Stomach smooth muscle (tissue), 2 donors: ENCODE data around the gene MICA.
A peak's percentile ranks its signal among the peaks of the same experiment; 100 is the strongest.
"Not testable (repeated sequence)": the region's sequence is repeated elsewhere in the genome, so short reads cannot be mapped to it uniquely, and the experiment has no call there.

Source experiments
- H3K27ac ChIP-seq: one replicate; pipeline ENCODE4 v1.7.0; 2013; ENCODE audit warnings: mild to moderate bottlenecking, low read length, inconsistent platforms
- H3K27me3 ChIP-seq, 2 donors: one replicate each; pipeline ENCODE4 v1.7.0; 2013; ENCODE audit warnings: low read length in 2 of 2; ENCODE audit not compliant: insufficient read depth in 2 of 2, control insufficient read depth in 1 of 2
- H3K36me3 ChIP-seq, 2 donors: one replicate each; pipeline ENCODE4 v1.7.0; 2013; ENCODE audit warnings: low read length in 2 of 2; ENCODE audit not compliant: control insufficient read depth in 2 of 2, insufficient read depth in 2 of 2
- H3K4me1 ChIP-seq: one replicate; pipeline ENCODE4 v1.7.0; 2013; ENCODE audit warnings: low read length; ENCODE audit not compliant: control insufficient read depth, insufficient read depth
- H3K4me3 ChIP-seq, 2 donors: one replicate each; pipeline ENCODE4 v1.7.0; 2013; ENCODE audit warnings: low read length in 2 of 2
- H3K9ac ChIP-seq, 2 donors: one replicate each; pipeline ENCODE4 v1.7.0; 2013; ENCODE audit warnings: low read length in 2 of 2, mild to moderate bottlenecking in 1 of 2
- H3K9me3 ChIP-seq, 2 donors: one replicate each; pipeline ENCODE4 v1.7.0; 2013; ENCODE audit warnings: low read length in 2 of 2; ENCODE audit not compliant: control insufficient read depth in 2 of 2
- donor health status: healthy.
- donor health status: Pancreatic carcinoma.

The MICA gene

GRCh38 chr6:31397901-31398525, 5.4 kb upstream of the MICA start:
- no peaks in the 10 kb centered on the region for H3K9me3 ChIP-seq
- no peak overlapping the region for H3K9ac ChIP-seq
- no peaks in the 10 kb centered on the region for H3K27me3 ChIP-seq
- H3K27ac ChIP-seq = no peak overlapping the region
- peaks cover 20% of the 10 kb centered on the region for H3K4me1 ChIP-seq
- H3K36me3 ChIP-seq = no peaks in the 10 kb centered on the region
- H3K4me3 ChIP-seq = no peak overlapping the region

- Histone ChIP-seq H3K4me1 (peaks cover 35% of the 10 kb centered on the region), H3K27me3 (no peaks in the 10 kb centered on the region), H3K4me3 (peak overlapping the region; percentile 86 to 92), H3K9ac (peak overlapping the region; percentile 92 to 94), H3K9me3 (no peaks in the 10 kb centered on the region), H3K27ac (peak overlapping the region; percentile 92), H3K36me3 (no peaks in the 10 kb centered on the region)
These were observed 3.6 kb upstream of the MICA start for GRCh38 chr6:31399589-31400466.

DNA sequence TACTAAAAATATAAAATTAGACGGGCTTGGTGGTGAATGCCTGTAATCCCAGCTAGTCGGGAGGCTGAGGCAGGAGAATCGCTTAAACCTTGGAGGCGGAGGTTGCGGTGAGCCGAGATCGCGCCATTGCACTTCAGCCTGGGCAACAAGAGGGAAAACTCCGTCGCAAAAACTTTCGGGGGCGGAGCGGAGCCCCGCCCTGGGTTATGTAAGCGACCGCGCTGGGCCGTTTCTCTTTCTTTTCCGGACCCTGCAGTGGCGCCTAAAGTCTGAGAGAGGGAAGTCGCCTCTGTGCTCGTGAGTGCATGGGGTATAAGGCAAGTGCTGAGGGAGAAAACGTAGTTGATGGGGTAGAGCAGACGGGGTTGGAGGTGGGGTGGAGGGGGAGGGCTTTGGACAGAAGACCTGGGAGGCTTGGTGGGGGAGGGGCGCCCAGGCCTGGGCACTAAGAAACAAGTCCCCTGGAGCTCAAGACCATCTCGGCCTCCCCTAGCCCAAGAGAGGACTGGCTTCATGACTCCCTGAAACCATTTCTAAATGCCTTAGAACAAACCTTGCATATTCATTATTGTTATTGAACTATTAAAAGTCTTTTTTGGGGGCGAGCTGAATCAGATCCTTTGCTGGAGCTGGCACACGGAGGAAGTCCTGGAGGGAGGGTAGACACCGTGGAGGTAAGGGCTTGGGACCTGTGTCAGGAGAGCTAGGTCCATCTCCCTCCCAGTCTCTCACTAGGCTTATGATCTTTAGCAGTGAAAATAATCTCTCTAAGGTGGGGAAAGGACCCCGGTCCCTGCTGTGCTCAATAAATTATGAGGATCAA, 2.7 kb upstream of the MICA start:
- H3K4me3 ChIP-seq = peak overlapping the region; percentile 86 to 92
- H3K4me1 ChIP-seq = peaks cover 35% of the 10 kb centered on the region
- no peaks in the 10 kb centered on the region for H3K27me3 ChIP-seq

DNA sequence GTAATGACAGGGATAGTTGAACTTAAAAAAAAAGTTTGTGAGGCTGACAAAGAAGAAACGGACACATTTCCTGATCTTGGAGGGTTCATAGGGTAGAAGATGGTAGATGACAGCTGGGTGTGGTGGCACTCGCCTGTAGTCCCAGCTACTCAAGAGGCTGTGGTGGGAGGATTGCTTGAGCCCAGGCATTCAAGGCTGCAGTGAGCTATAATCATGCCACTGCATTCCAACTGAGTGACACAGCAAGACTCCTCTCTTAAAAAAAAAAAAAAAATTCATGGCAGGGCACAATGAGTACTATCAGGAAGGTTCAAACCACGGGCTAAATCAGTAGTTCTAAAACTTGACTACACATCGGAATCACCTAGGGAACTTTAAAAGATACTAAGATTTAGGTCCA, 2.0 kb upstream of the MICA start:
- Histone ChIP-seq H3K36me3 (no peaks in the 10 kb centered on the region), H3K27ac (peak overlapping the region; percentile 92), H3K4me1 (peaks cover 35% of the 10 kb centered on the region), H3K4me3 (peak overlapping the region; percentile 86 to 92), H3K27me3 (no peaks in the 10 kb centered on the region), H3K9me3 (no peaks in the 10 kb centered on the region), H3K9ac (peak overlapping the region; percentile 92 to 94)

More for the DNA sequence above, 2.7 kb upstream of the MICA start:
- Histone ChIP-seq H3K9me3 (no peaks in the 10 kb centered on the region), H3K27ac (peak overlapping the region; percentile 92), H3K9ac (peak overlapping the region; percentile 92 to 94), H3K36me3 (no peaks in the 10 kb centered on the region)

- Histone ChIP-seq H3K27me3 (no peaks in the 10 kb centered on the region), H3K9me3 (no peaks in the 10 kb centered on the region), H3K9ac (peak overlapping the region; percentile 60 to 62), H3K36me3 (no peaks in the 10 kb centered on the region), H3K4me1 (peaks cover 35% of the 10 kb centered on the region), H3K4me3 (peak overlapping the region; percentile 81 to 86), H3K27ac (peak overlapping the region; percentile 70)
These were observed 792 bp upstream of the MICA start for GRCh38 chr6:31402324-31403282.

GRCh38 chr6:31404061-31404364, 618 bp downstream of the MICA start:
- not testable (repeated sequence) for H3K27ac ChIP-seq, H3K27me3 ChIP-seq, H3K36me3 ChIP-seq, H3K9me3 ChIP-seq
- H3K9ac ChIP-seq = peak overlapping the region; percentile 60 to 62
- H3K4me3 ChIP-seq = peak overlapping the region; percentile 81 to 86
- peaks cover 33% of the 10 kb centered on the region for H3K4me1 ChIP-seq

DNA sequence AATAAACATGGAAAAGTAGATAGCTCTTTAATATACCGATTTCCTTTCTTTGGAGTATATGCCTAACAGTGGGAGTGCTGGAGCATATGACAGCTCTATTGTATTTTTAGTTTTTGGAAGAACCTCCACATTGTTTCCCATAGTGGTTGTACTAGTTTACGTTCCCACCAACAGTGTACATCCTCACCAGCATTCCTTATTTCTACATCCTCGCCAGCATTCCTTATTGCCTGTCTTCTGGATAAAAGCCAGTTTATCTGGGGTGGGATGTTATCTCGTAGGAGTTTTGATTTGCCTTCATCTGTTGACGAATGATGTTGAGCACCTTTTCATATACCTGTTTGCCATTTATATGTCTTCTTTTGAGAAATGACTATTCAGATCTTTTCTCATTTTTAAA, 2.6 kb downstream of the MICA start:
- no peaks in the 10 kb centered on the region for H3K27me3 ChIP-seq
- no peak overlapping the region for H3K4me3 ChIP-seq
- H3K4me1 ChIP-seq = peaks cover 40% of the 10 kb centered on the region
- H3K36me3 ChIP-seq = peaks cover under 1 to 4% of the 10 kb centered on the region in 2 donors
- H3K27ac ChIP-seq = no peak overlapping the region
- no peaks in the 10 kb centered on the region for H3K9me3 ChIP-seq
- H3K9ac ChIP-seq = no peak overlapping the region

DNA sequence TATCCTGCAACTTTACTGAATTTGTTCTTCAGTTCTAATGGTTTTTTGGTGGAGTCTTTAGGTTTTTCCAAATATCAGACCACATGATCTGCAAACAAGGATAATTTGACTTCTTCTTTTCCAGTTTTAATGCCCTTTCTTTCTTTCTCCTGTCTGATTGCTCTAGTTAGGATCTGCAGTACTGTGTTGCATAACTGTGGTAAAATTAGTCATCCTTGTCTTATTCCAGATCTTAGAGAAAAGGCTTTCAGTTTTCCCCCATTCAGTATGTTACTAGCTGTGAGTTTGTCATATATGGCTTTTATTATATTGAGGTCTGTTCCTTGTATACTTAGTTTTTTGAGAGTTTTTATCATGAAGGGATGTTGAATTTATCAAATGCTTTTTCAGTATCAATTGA, 4.3 kb downstream of the MICA start:
- peaks cover 9 to 16% of the 10 kb centered on the region in 2 donors for H3K36me3 ChIP-seq
- H3K27ac ChIP-seq = no peak overlapping the region
- no peak overlapping the region for H3K9ac ChIP-seq
- H3K9me3 ChIP-seq = no peaks in the 10 kb centered on the region
- H3K4me1 ChIP-seq = peaks cover 29% of the 10 kb centered on the region
- no peak overlapping the region for H3K4me3 ChIP-seq
- no peaks in the 10 kb centered on the region for H3K27me3 ChIP-seq

GRCh38 chr6:31412506-31412905, 9.1 kb downstream of the MICA start:
- no peak overlapping the region for H3K4me3 ChIP-seq
- no peaks in the 10 kb centered on the region for H3K27me3 ChIP-seq
- H3K9me3 ChIP-seq = no peaks in the 10 kb centered on the region
- H3K27ac ChIP-seq = no peak overlapping the region
- no peak overlapping the region for H3K9ac ChIP-seq
- peaks cover 25 to 36% of the 10 kb centered on the region in 2 donors for H3K36me3 ChIP-seq
- H3K4me1 ChIP-seq = peaks cover 11% of the 10 kb centered on the region
